Ascending aorta (tissue), 2 donors: ENCODE measurements around the gene ZDHHC23. TPM values are rescaled to one million over a fixed set of nuclear protein-coding genes. Genes with fewer than 3 reads are reported as not detected.

Experiments used
- DNase-seq, 2 donors: peaks; one replicate each; pipeline ENCODE4 v3.0.0-alpha.2; 2019; ENCODE audit warnings: low spot score in 2 of 2
- H3K27ac ChIP-seq, 2 donors: fragments of 200-600 bp; sonication (generic); one replicate each; pipeline ENCODE4 v1.5.1; 2016 to 2017; ENCODE audit warnings: mild to moderate bottlenecking in 1 of 2
- H3K27me3 ChIP-seq: fragments of 200-600 bp; sonication (generic); one replicate; pipeline ENCODE4 v1.5.1; 2017
- H3K36me3 ChIP-seq, 2 donors: fragments of 200-600 bp; sonication (generic); one replicate each; pipeline ENCODE4 v1.5.1; 2016
- H3K4me1 ChIP-seq, 2 donors: fragments of 200-600 bp; sonication (generic); one replicate each; pipeline ENCODE4 v1.5.1; 2016 to 2017; ENCODE audit warnings: mild to moderate bottlenecking in 1 of 2
- H3K4me3 ChIP-seq, 2 donors: fragments of 200-600 bp; sonication (generic); one replicate each; pipeline ENCODE4 v1.5.1; 2016 to 2017; ENCODE audit warnings: mild to moderate bottlenecking in 1 of 2
- H3K9me3 ChIP-seq, 2 donors: fragments of 200-600 bp; sonication (generic); one replicate each; pipeline ENCODE4 v1.5.1; 2016
- intact Hi-C: fragments of 100-400 bp; cut with DNase I; formaldehyde crosslinking; loops from one replicate; pipeline ENCODE4 v1.15.1; 2023
- total RNA-seq: library from RNA; depleted of rRNA; stranded (reverse); fragments of >200 nt; gene quantifications from one replicate; pipeline ENCODE4 v1.1.0, GENCODE V29; 2016
- TF ChIP-seq, protein P1 (sequence below), 3 experiments: fragments of 200-600 bp in 2 of 3; fragments of 450-650 bp in 1 of 3; sonication (generic) in 2 of 3; IDR thresholded peaks; one replicate each; pipeline ENCODE4 v1.5.1; 2016 to 2019; ENCODE audit warnings: antibody characterized with exemption in 3 of 3, mild to moderate bottlenecking in 1 of 3, moderate library complexity in 1 of 3

Gene ZDHHC23
- total RNA-seq, 1 donor from 2014 or later, result 4.4 TPM

DNA sequence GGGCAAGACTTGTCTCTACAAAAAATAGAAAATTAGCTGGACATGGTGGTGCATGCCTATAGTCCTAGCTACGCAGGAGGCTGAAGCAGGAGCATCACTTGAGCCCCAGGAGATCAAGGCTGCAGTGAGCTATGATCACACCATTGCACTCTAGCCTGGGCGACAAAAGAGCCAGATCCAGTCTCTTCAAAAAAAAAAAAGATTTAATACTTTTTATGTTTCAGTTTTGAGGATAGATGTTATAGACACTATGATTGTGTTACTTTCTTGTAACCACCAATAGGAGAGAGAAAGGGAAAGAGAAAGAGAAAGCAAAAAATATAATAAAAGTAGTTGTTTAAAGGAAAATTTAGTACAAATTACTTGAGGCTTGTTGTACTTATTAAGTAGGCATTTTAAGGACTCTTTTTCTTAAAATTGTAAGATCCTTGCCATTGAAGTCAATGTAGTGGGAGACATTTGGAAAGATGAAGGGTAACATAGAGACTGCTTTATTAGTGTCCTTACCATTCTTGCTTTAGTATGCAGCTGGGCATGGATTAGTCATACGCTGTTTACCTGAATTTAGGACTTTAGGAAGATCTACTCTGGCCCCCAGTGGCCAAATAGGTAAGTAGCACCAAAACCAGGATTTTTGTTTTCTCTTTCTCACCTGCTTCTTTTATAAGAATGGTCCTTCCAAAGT, 35.1 kb upstream of the ZDHHC23 start:
- H3K4me1 ChIP-seq, result no peaks in the 10 kb centered on the region
- TF ChIP-seq, protein P1, sequence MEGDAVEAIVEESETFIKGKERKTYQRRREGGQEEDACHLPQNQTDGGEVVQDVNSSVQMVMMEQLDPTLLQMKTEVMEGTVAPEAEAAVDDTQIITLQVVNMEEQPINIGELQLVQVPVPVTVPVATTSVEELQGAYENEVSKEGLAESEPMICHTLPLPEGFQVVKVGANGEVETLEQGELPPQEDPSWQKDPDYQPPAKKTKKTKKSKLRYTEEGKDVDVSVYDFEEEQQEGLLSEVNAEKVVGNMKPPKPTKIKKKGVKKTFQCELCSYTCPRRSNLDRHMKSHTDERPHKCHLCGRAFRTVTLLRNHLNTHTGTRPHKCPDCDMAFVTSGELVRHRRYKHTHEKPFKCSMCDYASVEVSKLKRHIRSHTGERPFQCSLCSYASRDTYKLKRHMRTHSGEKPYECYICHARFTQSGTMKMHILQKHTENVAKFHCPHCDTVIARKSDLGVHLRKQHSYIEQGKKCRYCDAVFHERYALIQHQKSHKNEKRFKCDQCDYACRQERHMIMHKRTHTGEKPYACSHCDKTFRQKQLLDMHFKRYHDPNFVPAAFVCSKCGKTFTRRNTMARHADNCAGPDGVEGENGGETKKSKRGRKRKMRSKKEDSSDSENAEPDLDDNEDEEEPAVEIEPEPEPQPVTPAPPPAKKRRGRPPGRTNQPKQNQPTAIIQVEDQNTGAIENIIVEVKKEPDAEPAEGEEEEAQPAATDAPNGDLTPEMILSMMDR (IDR thresholded peaks at IDR 0.05), result peak in 2 of 3 experiments; percentile 14 to 24
- intact Hi-C loops, result loop anchor here (1.0 to 10.0 kb wide), 2 partner anchors 74 to 178 kb away; partner anchors contain the start of gene GRAMD1C
- no peak for DNase-seq
- no peaks in the 10 kb centered on the region for H3K9me3 ChIP-seq
- no peak overlapping the region for H3K4me3 ChIP-seq
- H3K36me3 ChIP-seq, result no peaks in the 10 kb centered on the region
- H3K27me3 ChIP-seq, result no peaks in the 10 kb centered on the region
- H3K27ac ChIP-seq, result no peak overlapping the region

DNA sequence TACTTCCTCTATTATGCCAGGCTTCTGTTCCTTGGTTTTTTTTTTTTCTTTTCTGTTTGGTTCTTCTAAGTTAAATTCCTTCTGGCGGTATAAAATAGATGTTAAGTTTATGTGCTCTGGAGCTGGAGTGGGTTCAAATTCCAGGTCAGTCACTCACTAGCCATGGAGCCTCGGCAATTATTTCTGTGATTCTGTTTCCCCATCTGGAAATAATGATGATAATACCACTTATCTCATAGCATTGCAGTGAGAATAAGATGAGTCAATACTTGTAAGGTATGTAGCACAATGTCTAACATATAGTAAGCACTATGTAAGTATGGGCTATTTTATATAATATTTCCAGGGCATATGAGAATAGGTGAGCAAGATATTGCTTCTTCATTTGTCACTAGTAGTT, 33.2 kb upstream of the ZDHHC23 start:
- no peak overlapping the region for H3K27ac ChIP-seq
- H3K4me1 ChIP-seq, result no peaks in the 10 kb centered on the region
- no peak for DNase-seq
- no peaks in the 10 kb centered on the region for H3K36me3 ChIP-seq
- no peaks in the 10 kb centered on the region for H3K27me3 ChIP-seq
- TF ChIP-seq, protein P1 (IDR thresholded peaks at IDR 0.05), result no peak
- H3K4me3 ChIP-seq, result no peak overlapping the region
- no peaks in the 10 kb centered on the region for H3K9me3 ChIP-seq
- intact Hi-C loops, result loop anchor here (10.0 kb wide), 1 partner anchor 180 kb away; no protein-coding TSS in a partner anchor

DNA sequence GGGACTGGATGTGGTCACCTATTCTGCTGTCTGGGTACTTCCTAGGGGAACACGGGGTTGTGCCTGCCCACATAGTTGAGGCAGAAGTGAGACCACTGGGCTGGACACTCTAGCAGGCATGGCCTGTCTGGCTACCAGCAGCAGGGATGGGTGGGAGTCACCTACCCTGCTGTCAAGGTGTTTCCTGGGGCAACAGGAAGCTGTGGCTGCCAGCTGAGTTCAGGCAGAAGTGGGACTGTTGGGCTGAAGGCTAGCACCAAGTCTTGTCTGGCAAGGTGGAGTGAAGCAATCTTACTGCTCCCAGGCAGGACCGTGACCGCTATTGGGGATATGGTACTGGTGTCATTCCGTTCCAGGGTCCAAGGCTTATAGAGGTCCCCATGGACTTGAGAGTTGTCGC, 20.3 kb upstream of the ZDHHC23 start:
- Histone ChIP-seq H3K9me3 (peaks cover 0 to 4% of the 10 kb centered on the region in 2 donors), H3K4me3 (no peak overlapping the region), H3K36me3 (no peaks in the 10 kb centered on the region), H3K4me1 (no peaks in the 10 kb centered on the region), H3K27ac (no peak overlapping the region), H3K27me3 (no peaks in the 10 kb centered on the region)
- intact Hi-C loops, result no loop called here
- no peak for DNase-seq
- TF ChIP-seq, protein P1 (IDR thresholded peaks at IDR 0.05), result no peak

DNA sequence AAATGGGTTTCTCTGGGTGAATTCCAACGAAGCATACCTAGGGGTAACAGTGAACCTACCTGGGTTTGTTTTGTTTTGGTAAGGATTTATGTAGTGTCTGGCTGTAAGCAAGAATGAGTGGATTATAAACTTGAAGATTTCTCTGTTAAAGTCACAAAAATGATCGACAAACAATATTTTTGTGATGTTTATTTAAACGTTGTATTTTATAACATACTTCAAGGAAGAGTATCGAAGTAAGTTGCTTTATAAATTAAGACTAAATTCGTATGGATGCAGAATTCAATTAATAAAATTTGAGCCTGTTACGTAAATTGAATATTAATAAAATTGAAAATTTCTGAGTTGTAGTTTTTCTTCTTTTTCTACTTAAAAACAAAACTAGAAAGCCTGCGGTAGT, 982 bp upstream of the ZDHHC23 start:
- Histone ChIP-seq H3K36me3 (no peaks in the 10 kb centered on the region), H3K27me3 (no peaks in the 10 kb centered on the region), H3K27ac (peak overlapping the region; percentile 60 to 68), H3K4me3 (peak overlapping the region; percentile 70 to 82), H3K9me3 (no peaks in the 10 kb centered on the region), H3K4me1 (no peaks in the 10 kb centered on the region)
- intact Hi-C loops, result loop anchor here (1.0 to 10.0 kb wide), 6 partner anchors 108 to 1710 kb away; partner anchors contain the start of genes ATP6V1A, CCDC191, GRAMD1C and NAA50
- TF ChIP-seq, protein P1 (IDR thresholded peaks at IDR 0.05), result no peak
- DNase-seq, result no peak

DNA sequence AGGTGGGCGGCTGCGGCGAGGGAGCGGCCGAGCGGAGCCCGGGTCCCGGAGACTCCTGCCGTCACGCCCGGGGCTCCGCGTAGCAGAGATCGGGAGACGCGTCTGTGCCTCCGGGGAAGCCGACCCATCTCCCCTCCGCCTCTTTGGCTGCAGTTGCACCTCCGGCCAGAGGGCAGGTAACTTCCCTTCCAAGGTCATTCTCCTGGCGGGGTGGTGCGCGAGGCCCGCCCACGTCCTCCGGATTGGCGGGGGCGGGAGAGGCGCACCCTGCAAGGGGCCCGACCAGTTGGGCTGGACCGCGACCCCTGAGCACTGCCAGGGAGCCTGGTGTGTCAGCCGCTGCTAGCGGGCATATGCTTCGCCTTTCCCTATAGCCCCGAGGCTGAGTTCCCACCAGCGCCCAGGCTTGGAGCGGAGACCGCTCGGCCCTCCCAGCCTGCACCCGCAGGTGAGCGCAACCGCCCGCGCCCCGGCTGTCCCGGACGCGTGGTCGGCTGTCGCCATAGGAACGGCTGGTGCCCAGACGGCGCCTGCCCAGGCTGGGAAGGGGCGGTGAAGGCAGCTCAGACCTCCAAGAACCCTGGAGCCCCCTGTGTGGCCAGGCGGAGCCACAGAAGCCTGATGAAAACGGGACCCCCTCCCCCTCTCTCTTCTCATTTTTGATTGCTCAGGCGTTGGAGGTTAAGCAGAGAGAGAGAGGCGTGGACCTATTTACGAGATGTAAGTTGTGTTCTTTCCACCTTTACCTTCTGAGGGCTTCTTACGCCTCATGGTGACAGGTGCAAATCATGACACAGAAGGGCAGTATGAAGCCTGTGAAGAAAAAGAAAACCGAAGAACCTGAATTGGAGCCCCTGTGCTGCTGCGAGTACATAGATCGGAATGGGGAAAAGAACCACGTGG, 453 bp downstream of the ZDHHC23 start:
- Histone ChIP-seq H3K4me3 (peak overlapping the region; percentile 70 to 82), H3K27me3 (no peaks in the 10 kb centered on the region), H3K27ac (peak overlapping the region; percentile 41 to 51), H3K4me1 (no peaks in the 10 kb centered on the region), H3K36me3 (no peaks in the 10 kb centered on the region), H3K9me3 (no peaks in the 10 kb centered on the region)
- intact Hi-C loops, result loop anchor here (1.0 to 10.0 kb wide), 4 partner anchors 251 to 1709 kb away; partner anchors contain the start of gene ZBTB20
- no peak for DNase-seq
- TF ChIP-seq, protein P1 (IDR thresholded peaks at IDR 0.05), result no peak
